Activated naive CD4-positive, alpha-beta T cell treated with Interleukin-2 at 50 U/mL for 16 hours (primary cell): ENCODE measurements around the gene ANKS1B.
"Not testable (repeated sequence)": the region's sequence is repeated elsewhere in the genome, so short reads cannot be mapped to it uniquely, and the experiment has no call there.

Experiments
- DNase-seq: peaks from one replicate; pipeline ENCODE4 v3.0.0-alpha.2; 2020

Gene ANKS1B

DNA sequence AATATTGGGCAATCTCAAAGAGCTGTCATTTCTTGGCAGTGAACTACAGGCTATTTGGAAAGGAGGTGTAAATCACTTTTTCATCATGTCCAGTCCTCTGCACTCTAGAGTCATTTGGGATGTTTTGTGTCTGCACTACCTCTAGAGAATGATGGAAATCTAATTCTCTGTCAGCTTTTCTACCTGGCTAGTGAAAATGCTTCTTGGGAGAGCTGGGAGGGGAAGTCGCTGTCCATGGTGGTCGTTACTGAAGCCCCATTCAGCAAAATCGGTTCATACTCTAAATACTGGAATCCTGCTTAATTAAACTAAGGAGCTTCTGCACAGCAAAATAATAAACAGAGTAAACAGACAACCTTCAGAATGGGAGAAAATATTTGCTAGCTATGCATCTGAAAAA is 1087.8 kb downstream of the ANKS1B start:
- no peak for DNase-seq

DNA sequence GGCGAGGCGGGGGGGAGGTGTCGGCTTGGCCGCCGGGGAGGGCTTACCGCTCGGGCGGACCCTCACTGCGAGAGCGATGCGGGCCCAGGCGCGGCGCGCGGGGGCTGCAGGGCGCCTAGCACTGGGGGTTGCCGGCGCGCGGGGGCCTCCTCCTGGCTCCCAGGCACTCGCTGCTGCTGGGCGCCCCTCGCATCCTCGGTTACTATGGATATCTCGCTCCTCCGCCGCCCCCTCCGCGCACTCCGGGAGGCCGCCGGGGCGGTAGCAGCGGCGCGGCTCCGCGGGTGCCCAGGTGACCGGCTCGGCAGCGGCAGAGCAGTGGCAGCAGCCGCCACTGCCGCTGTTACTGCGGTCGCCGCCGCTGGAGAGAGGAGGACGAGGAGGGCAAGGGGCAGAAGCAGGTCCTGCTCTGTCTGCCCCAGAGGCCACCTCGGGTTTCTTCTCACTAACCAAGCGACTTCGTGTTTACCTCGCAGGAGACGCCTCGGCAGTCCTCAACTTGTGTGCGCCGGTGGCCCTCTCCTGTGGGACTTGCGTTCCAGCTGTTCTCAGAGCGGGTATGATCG is 1089.6 kb downstream of the ANKS1B start:
- DNase-seq, result no peak

DNA sequence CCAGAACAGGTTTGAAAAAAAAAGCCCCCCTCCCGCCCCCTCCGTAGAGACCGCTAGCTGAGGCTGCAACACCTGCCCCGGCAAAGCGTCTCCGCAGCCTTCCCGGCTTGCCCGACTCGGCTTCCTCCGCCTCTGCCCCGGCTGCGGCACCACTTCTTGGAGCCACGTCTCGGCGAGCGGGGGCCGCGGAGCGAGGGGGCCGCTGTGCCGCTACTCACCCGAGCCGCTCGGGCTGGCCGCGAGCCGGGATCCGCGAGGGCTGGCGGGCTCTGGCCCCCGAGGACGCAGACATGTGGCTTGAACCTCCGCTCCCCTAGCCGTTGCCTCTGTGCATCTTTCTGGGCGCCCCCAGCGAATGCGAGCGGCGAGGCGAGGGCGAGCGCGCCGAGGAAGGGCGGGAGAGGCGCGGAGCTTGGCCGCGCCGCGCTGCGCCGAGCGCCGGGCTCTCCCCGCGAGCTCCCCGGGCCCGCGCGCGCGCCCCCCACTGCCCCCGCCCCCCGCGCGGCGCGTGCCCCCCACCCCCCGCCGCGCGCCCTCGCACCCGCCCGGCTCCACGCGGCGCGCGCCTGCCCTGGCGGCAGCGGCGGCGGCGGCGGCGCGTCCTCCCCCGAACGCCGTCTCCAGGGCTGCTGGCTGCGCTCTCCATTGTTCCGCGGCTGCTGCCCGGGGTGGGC is 1090.2 kb downstream of the ANKS1B start:
- DNase-seq, result no peak

DNA sequence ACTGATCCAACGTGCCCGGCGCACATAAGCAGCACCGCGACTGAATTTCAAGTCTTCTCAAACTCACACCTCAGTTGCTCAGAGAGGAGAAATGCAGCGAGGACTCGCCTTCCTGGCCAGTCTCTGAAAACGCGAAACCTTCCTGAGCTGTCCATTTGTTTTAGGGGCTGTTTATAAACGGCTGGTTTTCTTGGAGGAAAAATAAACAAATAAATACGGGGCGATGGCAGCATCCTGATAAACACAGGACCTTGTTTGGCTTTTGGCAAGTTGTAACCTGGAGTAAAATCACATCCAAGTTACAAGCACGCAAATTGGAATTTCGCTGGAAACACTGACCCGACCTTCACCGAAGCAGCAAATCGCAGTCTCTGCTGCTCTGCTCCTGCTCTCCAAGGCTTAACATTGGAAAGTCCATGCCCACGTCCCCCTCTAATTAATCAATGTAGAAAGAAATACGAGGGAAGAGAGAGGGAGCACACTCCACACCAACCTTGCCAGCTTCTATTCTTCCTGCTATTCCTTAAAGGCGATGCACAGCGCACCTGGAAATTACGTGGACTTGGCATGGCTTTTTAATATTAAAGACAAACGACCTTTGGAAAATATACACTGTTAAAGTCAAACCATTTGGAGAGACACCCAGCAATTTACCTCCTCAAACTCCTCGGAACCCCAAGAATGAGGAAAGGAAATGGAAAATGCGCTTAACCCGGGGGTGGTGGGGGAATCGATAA is 1090.9 kb downstream of the ANKS1B start:
- no peak for DNase-seq

DNA sequence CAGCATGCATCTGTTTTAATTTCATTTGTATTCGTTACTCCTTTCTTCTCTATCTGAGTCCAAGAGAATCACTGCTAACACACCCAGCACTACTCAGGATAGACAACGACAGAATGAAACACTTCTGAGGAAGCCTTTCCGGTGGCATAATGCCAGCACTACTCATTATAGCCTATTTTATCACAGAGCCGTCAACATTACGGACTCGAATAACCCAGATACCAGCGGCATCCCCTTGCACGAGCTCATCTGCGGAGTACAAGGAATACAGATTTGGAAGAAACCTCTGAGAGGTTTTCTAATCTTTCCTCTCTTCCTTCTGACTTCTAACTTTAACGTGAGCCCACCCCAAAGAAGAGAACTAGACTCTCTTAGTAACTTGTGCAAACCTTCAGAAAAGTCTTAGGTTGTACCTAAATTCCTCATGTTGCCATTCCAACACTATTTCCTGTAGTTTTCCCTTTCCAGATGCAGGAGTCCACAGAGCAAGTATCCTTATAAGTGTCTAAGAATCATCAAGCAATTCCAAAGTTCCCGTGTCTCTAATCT is 1091.5 kb downstream of the ANKS1B start:
- no peak for DNase-seq

DNA sequence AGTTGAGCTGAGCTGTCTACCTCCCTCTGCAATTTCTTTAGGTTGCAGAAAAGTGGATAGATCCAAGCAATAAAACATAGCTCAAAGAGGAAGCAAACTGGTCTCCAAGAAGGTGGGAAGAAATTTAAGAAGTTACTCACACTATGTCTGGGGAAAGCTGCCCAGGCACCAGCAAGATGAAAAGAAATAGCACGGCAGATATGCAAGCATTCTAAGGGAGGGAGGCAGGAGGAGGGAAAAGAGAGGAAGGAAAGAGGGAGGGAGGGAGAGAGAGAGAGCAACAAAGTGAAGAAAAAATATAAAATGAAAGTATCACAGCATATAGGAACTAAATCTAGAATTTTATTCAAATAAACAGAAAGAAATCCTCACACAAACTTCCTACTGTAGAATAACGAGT is 1099.0 kb downstream of the ANKS1B start:
- no peak for DNase-seq

DNA sequence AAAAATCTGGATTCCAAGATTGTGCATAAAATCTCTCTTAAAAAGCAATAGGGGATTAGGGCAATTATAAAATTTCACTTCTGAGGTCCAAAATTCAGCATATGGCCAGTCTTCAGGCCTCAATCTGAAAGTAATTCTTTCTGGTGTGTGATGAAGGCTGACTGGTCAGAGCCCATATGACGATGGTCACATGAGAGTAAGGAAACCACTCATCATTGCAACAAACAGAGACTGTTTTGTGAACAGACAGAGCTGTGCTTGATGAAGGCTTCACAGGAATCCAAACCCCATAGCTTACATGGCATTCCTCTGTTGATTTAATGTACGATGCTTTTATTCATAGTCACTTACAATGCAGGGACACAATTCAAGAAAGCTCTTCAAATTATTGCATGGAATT is 1101.5 kb downstream of the ANKS1B start:
- DNase-seq, result no peak

DNA sequence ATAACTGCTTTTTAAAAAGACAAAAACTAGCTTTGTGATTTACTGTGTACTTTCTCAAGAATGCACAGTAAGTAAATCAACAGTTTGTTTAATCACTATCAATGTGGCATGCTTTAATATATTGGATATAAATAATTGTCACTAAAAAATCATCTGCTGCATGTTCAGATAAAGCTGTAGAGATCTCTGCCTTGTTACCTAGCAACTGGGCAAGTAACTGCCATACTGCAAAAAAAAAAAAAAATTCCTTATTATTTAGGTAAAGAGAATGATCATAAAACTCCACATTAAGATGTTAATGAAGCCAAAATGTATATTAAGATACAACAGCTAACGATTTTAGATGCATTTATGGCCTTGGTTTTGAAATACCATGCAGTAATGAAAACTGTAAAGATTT is 1102.2 kb downstream of the ANKS1B start:
- no peak for DNase-seq

DNA sequence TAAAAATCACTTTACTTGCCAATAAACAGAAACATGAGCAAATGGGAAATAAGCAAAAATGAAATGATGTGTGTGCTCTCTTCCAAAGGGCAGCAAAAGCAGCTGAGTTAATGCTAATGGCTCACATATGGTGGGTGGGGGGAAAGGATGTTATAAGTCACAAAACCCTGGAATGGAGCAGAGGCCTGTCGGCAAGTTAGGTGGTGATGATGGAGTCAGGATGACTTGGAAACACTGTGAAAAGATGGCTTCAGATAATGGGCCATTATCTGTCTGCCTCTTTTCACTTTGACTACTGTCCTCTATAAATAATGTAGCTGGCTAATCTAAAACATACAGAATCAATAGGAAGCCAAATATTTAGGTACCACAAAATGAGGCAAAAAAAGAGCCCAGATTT is 1111.0 kb downstream of the ANKS1B start:
- DNase-seq, result no peak

DNA sequence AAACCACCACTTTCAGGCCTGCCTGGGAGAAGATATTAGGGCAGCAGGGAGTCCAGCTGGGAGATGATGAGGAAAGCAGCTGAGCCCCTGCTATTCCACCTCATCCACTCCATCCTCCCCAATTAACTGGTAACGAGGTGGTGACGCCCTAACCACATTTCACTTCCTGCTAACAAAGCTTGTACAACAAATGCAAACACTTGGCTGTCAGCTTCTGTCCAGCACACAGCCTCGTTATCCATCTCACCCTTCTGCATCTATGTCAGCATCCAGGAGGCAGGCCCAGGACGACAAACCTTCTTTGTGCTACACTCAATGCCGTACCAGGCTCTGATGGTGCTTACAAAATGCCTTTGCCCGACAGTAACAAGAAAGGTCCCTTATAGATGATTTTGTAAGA is 1114.2 kb downstream of the ANKS1B start:
- DNase-seq, result no peak

DNA sequence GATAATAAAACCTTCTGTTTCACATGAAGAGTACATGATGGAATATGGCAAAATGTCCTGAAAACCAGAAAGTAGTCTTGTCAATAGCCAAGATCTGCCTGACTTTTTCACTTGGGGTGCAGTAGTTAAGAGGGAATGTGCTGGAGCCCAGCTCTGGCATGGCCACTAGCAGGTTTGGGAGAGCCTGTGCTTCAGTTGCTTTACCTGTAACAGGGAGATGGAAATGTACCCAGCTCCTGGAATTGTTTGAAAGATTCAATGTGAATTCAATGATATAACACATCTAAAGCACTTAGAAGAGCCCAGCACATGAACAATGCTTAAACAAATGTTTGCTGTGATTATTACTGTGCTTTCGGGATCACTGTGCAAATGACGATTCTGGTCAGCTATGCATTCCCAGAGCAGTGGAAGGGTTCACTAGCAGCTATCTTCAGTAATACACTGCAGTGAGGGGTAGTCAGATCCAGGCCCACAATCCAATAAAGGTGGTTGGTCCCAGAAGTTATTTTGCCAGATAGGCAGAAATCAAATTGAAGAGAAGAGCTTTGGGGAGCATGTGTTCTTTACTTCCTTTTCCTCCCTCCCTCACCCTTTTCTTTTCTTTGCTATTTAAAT is 1114.7 kb downstream of the ANKS1B start:
- no peak for DNase-seq

DNA sequence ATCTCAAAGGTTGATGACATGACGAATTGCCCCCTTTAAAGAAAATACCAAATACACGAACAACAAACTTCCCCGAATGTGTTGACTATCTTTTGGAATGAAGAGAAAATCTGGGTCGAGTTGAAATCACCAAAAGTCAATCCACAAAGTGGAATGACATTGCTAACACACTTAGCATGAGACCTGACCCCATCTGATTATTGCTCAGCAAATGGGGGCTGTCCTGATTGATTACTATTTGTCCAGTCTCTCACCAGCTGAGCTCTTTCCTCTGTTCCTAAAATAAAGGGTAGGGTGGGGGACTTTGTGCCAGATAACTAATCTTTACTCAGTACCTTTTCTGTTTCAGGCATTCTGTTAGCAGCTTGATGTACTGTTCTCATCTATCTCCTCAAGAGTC is 1116.2 kb downstream of the ANKS1B start:
- DNase-seq, result no peak

DNA sequence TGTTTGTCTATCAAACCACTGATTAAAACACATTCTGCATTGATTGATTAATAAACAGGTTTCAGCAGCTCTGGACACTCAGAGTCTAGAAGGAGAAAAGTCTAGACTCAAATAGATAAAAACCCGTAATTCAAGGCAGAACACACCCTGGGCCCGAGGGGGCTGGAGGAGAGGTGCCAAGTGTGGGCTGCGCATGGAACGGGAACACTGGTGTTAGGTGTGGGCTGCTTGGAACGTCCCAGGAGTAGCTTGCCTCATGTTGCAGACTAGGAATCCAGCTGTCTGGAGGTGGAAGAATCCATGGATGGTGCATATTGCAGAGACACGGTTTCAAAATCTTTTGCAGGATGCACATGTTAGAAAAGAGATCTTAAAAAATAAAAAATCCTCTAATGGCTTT is 1116.7 kb downstream of the ANKS1B start:
- DNase-seq, result no peak

DNA sequence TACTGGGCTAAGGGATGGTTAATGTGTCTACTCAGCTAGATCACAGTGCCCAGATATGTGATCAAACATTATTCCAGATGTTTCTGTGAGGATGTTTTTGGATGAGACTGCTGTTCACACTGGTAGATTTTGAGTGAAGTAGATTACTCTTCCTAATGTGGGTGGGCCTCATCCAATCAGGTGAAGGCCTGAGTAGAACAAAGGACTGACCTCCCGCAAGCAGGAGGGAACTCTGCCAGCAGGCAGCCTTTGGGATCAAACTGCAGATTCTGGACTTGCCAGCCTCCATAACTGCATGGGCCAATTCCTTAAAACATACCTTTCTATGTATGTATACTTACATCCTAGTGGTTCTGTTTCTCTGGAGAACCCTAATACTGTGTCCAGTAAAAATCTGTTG is 1120.4 kb downstream of the ANKS1B start:
- DNase-seq, result no peak

DNA sequence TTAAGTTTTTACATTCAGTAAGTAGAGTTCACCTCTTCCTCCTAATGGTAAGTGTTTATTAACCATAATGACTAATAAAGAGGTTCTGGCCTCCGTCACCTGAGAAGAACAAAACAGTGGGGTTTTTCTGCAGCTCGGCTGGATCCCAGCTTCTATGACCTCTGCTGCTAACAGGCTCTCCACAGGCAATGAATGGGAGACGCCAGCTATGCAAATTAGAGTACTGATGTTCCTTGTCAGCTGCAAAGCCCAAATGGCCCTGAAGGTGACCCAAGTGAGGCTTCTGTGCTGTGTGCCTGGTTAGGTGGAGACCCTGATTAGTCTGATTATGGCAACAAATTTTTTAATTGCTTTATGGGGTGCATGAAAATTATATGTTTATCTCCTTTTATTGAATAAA is 1121.6 kb downstream of the ANKS1B start:
- no peak for DNase-seq

DNA sequence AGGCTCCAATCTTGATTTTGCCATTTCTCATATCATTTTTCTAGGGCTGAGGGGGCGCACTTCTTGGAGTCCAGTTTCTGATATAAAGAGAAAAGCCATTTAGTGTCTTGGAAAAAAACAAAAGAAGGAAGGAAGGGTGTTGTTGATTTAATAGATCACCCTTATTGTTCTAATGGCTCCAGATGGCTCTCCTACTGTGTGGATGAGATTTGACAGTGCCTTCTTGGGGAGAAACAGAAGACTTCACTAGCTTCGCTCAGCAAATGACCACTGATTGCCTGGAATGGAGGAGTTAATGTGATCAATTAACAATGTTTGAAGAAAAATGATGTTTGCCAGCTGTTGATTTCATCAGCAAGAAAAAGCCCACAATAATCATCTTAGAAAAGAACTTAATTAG is 1123.5 kb downstream of the ANKS1B start:
- DNase-seq, result no peak

DNA sequence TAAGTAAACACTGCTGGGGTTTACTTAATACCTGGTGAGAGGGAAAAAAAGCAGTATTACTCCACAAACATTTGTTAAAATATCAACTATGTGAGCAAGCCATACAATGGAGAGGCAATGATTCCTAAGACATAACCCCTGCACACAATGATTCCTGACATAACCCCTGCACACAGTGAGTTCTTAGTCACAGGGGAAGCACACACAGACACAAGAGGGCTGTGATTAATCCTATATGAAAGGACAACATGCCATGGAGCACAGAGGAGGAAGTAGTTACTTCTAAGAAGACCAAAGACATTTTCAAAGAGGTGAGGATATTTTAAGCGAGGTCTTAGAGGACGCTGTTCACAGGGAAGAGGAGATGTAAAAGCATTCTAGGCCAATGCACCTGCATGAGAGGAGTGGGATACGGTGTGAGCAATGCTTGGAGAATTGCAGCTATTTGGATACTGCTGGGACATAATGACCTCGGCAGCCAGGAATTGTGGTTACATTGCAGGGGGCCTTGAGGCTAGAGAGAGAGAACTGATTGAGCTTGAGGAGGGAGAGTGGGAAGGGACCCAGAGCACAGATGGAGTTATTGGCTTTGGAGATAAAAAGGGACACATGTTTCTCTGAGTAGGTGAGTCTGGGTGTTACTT is 1127.7 kb downstream of the ANKS1B start:
- DNase-seq, result no peak

DNA sequence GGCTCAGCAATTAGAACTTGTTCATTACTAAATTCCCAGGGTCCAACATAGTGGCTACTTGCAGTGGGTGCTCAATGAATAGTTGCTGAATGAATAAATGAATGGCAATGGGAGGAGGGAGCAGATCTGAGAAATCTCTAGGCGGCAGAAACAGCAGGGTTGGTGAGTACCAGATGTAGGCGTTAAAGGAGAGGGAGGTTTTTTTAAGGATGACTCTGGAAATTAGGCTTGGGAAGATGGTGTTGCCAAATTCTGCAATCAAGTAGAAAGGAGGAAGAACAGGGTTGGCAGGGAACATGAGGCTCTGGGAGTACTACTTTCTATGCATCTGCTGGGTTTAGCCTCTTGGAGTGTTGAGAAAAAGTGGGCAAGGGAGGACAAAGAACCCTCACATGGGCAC is 1132.6 kb downstream of the ANKS1B start:
- DNase-seq, result no peak

DNA sequence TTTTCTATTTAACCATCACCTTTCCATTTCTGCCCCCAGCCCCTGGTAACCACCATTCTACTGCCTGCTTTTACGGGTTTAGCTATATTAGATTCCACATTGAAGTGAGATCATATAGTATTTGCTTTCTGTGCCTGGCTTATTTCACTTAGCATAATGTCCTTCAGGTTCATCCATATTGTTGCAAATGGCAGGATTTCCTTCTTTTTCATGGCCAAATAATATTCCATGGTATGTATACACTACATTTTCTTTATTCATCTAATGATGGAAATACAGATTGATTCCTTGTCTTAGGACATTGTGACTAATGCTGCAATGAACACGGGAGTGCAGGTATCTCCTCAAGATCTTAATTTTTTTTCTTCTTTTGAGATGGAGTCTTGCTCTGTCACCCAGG is 1137.5 kb downstream of the ANKS1B start:
- no peak for DNase-seq

DNA sequence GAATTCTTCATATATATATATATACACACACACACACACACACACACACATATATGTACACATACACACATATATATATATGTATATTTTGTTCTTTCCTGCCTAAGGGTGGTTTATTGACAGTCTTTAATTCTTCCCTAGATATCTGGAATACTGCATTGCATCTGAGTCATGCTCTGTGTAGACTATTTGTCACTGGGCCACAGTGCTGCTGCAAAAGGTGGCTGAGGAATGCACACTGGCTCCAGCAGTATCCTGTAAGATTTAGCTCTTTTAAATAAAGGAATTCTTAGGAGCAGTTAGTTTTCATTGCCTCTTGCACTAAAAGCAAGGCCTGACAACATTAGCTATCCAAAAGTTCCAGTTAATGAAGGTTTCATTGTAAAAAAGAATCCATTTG is 1138.8 kb downstream of the ANKS1B start:
- DNase-seq, result no peak

DNA sequence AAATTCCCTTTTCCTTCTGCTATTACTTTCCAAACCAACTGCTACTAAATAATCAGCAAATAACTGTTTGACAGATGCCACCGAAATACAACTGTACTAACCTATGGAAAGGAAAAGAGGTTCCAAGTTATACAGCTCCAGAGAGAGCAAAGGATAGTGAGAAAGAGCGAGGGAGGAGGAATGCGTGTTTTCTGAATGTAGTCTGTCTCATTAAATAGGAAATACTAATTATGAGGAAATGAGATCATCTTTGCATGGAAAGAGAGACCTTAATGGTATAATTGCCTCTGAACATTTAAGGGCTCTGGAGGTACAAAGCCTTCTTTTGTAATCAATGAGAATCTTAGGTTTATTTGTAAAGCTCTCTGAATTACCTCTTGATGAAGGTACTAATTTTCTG is 1144.4 kb downstream of the ANKS1B start:
- no peak for DNase-seq

DNA sequence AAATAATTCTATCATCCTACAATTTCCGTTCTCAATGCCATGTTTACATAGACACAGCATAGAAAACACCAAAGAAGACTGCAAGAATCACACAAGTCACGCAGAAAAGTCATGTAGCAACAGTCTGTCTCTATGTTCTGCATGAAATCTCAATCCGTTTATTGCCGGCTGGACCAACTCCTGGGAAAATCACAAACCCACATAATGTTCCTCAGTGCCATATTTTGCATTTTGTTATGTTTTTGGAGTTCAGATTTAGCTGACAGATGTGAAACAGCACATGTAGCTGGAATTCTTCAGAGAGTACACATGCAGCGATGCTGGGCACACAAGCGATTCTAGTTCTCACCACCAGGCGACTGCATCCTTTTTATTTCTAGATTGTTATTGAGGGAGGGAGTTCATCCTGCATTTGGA is 1146.5 kb downstream of the ANKS1B start:
- no peak for DNase-seq

DNA sequence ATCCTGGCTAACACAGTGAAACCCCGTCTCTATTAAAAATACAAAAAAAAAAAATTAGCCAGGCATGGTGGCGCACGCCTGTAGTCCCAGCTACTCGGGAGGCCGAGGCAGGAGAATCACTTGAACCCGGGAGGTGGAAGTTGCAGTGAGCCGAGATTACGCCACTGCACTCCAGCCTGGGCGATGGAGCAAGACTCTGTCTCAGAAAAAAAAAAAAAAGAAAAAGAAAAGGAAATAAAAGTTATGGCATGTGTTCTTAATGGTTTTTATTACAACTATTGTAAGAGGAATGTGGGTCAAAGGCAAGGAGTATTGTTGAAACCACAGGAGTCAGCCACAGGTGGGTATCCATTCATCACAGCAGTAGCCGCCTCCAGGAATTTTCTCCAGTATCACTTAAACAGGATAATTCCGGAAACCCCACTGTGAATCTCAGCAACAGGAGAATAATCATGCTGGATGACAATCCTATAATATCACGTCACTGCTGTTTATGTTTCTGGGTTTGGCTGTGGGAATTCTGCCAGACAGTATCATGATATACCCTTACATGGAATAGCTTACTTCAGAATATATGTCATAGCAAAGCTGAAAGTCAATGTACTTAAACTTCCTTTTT is 1147.5 kb downstream of the ANKS1B start:
- DNase-seq, result not testable (repeated sequence)
